K562 (cell line): ENCODE results near the gene PRTFDC1. TPM values are rescaled to one million over a fixed set of nuclear protein-coding genes. Genes with fewer than 3 reads are reported as not detected.

Experiments
- ATF6 ChIP-seq: sonication (generic); formaldehyde crosslinking; IDR thresholded peaks from 2 replicates; pipeline ENCODE4 v1.4.0; 2020; ENCODE audit warnings: mild to moderate bottlenecking, missing genetic modification reagents
- CBFA2T3 ChIP-seq: fragments of 450-650 bp; IDR thresholded peaks from 2 replicates; pipeline ENCODE4 v1.6.1; 2017
- ESRRB ChIP-seq: fragments of 250-450 bp; sonication (Bioruptor Pico); IDR thresholded peaks from 2 replicates; pipeline ENCODE4 v1.5.0; 2020; ENCODE audit warnings: mild to moderate bottlenecking, moderate library complexity, borderline replicate concordance
- ETS2 ChIP-seq: IDR thresholded peaks from 2 replicates; pipeline ENCODE4 v1.6.1; 2016; ENCODE audit warnings: borderline replicate concordance, missing genetic modification characterization, mild to moderate bottlenecking, moderate library complexity, missing compliant biosample characterization; ENCODE audit not compliant: poor library complexity, severe bottlenecking
- FOXJ3 ChIP-seq: sonication (generic); formaldehyde crosslinking; IDR thresholded peaks from 2 replicates; pipeline ENCODE4 v1.4.0; 2020; ENCODE audit warnings: mild to moderate bottlenecking, missing genetic modification reagents
- FOXM1 ChIP-seq, 2 experiments: fragments of 450-650 bp in 1 of 2; sonication (generic) in 1 of 2; formaldehyde crosslinking in 1 of 2; IDR thresholded peaks; 2 replicates each; pipeline versions ENCODE4 v1.6.1 to v1.9.0; 2017 to 2022; ENCODE audit warnings: low read depth in 2 of 2, mild to moderate bottlenecking in 2 of 2, missing genetic modification reagents in 1 of 2, moderate library complexity in 1 of 2
- HNRNPK ChIP-seq: fragments of 200-400 bp; formaldehyde crosslinking; IDR thresholded peaks from one replicate; pipeline ENCODE4 v1.6.1; 2018; ENCODE audit warnings: mild to moderate bottlenecking, low read depth, low read length; ENCODE audit not compliant: poor library complexity, severe bottlenecking
- IFI16 ChIP-seq: fragments of 250-450 bp; sonication (Bioruptor Pico); IDR thresholded peaks from 2 replicates; pipeline ENCODE4 v2.1.2; 2022; ENCODE audit warnings: mild to moderate bottlenecking, inconsistent platforms
- MYBL2 ChIP-seq, 2 experiments: fragments of 450-650 bp in 1 of 2; sonication (generic) in 1 of 2; formaldehyde crosslinking in 1 of 2; IDR thresholded peaks; 2 replicates each; pipeline versions ENCODE4 v1.6.1 to v1.8.1; 2017 to 2022; ENCODE audit warnings: borderline replicate concordance in 1 of 2, inconsistent platforms in 1 of 2, low read depth in 1 of 2, mild to moderate bottlenecking in 1 of 2, missing genetic modification reagents in 1 of 2, moderate library complexity in 1 of 2
- OTX1 ChIP-seq: fragments of 450-650 bp; formaldehyde crosslinking; IDR thresholded peaks from 2 replicates; pipeline ENCODE4 v1.4.0; 2022; ENCODE audit warnings: mild to moderate bottlenecking
- PHF21A ChIP-seq: fragments of 450-650 bp; IDR thresholded peaks from 2 replicates; pipeline ENCODE4 v1.6.1; 2017; ENCODE audit warnings: low read depth, borderline replicate concordance
- SPI1 ChIP-seq: IDR thresholded peaks from 2 replicates; pipeline ENCODE4 v1.6.1; 2011; ENCODE audit warnings: low read depth, low read length, control low read depth, borderline replicate concordance
- SRSF3 ChIP-seq: fragments of 200-400 bp; formaldehyde crosslinking; IDR thresholded peaks from 2 replicates; pipeline ENCODE4 v1.6.1; 2016; ENCODE audit warnings: mild to moderate bottlenecking, low read length, moderate library complexity; ENCODE audit not compliant: insufficient read depth
- TAF15 ChIP-seq: fragments of 200-400 bp; formaldehyde crosslinking; IDR thresholded peaks from 2 replicates; pipeline ENCODE4 v1.6.1; 2017; ENCODE audit warnings: mild to moderate bottlenecking, low read depth, low read length, moderate library complexity
- ZFP91 ChIP-seq: sonication (generic); formaldehyde crosslinking; IDR thresholded peaks from 2 replicates; pipeline ENCODE4 v1.8.0; 2022; ENCODE audit warnings: mild to moderate bottlenecking, missing genetic modification reagents
- ZNF121 ChIP-seq: sonication (generic); formaldehyde crosslinking; conservative IDR thresholded peaks from 2 replicates; pipeline ENCODE4 v1.8.0; 2022; ENCODE audit warnings: missing genetic modification reagents
- ZNF174 ChIP-seq: fragments of 250-450 bp; sonication (Bioruptor Pico); IDR thresholded peaks from 2 replicates; pipeline ENCODE4 v1.4.0; 2020; ENCODE audit warnings: mild to moderate bottlenecking
- polyA plus RNA-seq, 8 experiments: library from polyadenylated mRNA; depleted of rRNA in 4 of 8; stranded (reverse) in 5 of 8; unstranded in 3 of 8; fragments of >200 nt; fragmentation: Nextera tagmentation in 2 of 8; fragmentation: Illumina TruSeq in 1 of 8; extraction: Ambion mirVana in 2 of 8; extraction: Trizol in 1 of 8; gene quantifications; 2 replicates each; pipeline versions ENCODE4 v1.2.1 to v1.2.3, GENCODE V29; 2011 to 2014; ENCODE audit warnings: inconsistent platforms in 1 of 8, missing spikeins in 1 of 8
- total RNA-seq, 7 experiments: library from RNA; depleted of rRNA in 6 of 7; stranded (reverse); fragments of >200 nt in 6 of 7; fragmentation: Illumina TruSeq in 2 of 7; extraction: Trizol in 2 of 7; gene quantifications; 2 replicates each; pipeline versions ENCODE4 v1.2.1 to v1.2.3, GENCODE V29; 2011 to 2021; ENCODE audit warnings: low replicate concordance in 1 of 7
- TF ChIP-seq, protein P1 (sequence below), 2 experiments: fragments of 450-650 bp; IDR thresholded peaks; 2 replicates each; pipeline ENCODE4 v1.6.1; 2018; ENCODE audit warnings: mild to moderate bottlenecking in 2 of 2, low read depth in 1 of 2; ENCODE audit not compliant: partially characterized antibody in 2 of 2

Gene PRTFDC1
- total and polyA plus RNA-seq, 9 of the 15 experiments (the other 6 are each of a cell fraction or from before 2014, with no cell fraction given), result 7.0 to 27.6 (median 10.0) TPM

- TF ChIP-seq, protein P1, sequence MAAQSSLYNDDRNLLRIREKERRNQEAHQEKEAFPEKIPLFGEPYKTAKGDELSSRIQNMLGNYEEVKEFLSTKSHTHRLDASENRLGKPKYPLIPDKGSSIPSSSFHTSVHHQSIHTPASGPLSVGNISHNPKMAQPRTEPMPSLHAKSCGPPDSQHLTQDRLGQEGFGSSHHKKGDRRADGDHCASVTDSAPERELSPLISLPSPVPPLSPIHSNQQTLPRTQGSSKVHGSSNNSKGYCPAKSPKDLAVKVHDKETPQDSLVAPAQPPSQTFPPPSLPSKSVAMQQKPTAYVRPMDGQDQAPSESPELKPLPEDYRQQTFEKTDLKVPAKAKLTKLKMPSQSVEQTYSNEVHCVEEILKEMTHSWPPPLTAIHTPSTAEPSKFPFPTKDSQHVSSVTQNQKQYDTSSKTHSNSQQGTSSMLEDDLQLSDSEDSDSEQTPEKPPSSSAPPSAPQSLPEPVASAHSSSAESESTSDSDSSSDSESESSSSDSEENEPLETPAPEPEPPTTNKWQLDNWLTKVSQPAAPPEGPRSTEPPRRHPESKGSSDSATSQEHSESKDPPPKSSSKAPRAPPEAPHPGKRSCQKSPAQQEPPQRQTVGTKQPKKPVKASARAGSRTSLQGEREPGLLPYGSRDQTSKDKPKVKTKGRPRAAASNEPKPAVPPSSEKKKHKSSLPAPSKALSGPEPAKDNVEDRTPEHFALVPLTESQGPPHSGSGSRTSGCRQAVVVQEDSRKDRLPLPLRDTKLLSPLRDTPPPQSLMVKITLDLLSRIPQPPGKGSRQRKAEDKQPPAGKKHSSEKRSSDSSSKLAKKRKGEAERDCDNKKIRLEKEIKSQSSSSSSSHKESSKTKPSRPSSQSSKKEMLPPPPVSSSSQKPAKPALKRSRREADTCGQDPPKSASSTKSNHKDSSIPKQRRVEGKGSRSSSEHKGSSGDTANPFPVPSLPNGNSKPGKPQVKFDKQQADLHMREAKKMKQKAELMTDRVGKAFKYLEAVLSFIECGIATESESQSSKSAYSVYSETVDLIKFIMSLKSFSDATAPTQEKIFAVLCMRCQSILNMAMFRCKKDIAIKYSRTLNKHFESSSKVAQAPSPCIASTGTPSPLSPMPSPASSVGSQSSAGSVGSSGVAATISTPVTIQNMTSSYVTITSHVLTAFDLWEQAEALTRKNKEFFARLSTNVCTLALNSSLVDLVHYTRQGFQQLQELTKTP (IDR thresholded peaks at IDR 0.05; ENCODE audit: low read depth in 1 of 2, partially characterized antibody in 2 of 2), result no peak
- TF ChIP-seq ZNF121 (CRISPR knock-in tag), result no peak
- TF ChIP-seq ETS2 (tag), result no peak
- TF ChIP-seq FOXM1 (IDR thresholded peaks at IDR 0.05; ENCODE audit: low read depth), result no peak
- TF ChIP-seq FOXM1 (CRISPR knock-in tag; IDR thresholded peaks at IDR 0.05; ENCODE audit: low read depth), result no peak
- no peak for TF ChIP-seq ESRRB (CRISPR knock-in tag)
- no peak for TF ChIP-seq ZFP91 (CRISPR knock-in tag)
- TF ChIP-seq CBFA2T3, result peak; percentile 7; the same call in 1 of the 2 replicates
- no peak for TF ChIP-seq TAF15
- 0 out of 2 replicates have a peak, but pooled peaks have one; percentile 53 for TF ChIP-seq ZNF174 (CRISPR knock-in tag)
- no peak for TF ChIP-seq IFI16
- no peak for TF ChIP-seq ATF6 (CRISPR knock-in tag)
- TF ChIP-seq SRSF3, result no peak
- no peak for TF ChIP-seq MYBL2 (IDR thresholded peaks at IDR 0.05; ENCODE audit: low read depth)
- no peak for TF ChIP-seq MYBL2 (CRISPR knock-in tag; IDR thresholded peaks at IDR 0.05; ENCODE audit: borderline replicate concordance)
- TF ChIP-seq OTX1, result no peak
- no peak for TF ChIP-seq FOXJ3
- TF ChIP-seq PHF21A, result no peak
- TF ChIP-seq HNRNPK, result no peak
- no peak for TF ChIP-seq SPI1
Measured at GRCh38 chr10:24951201-24952142, 934 bp downstream of the PRTFDC1 start (continued).
